ENCODE data around the gene GFRA4.

Gene GFRA4

GRCh38 chr20:3663031-3663701 lies at the start of gene GFRA4:
GFRA4 (minus strand) TSS chr20:3663399; CDS start chr20:3663399, 0 bp downstream.
- no peak for DNase-seq (ENCODE audit: low read depth, low spot score)

- DNase-seq (ENCODE audit: low read depth, low spot score): no peak
Measured at GRCh38 chr20:3712279-3712873, 49.2 kb upstream of the GFRA4 start, which contains the start of gene SIGLEC1. SIGLEC1 (minus strand) TSS chr20:3712600; CDS start chr20:3707128, 5,472 bp downstream.

- no peak for DNase-seq (ENCODE audit: low read depth, low spot score)
Measured at GRCh38 chr20:3711484-3711941, 48.3 kb upstream of the GFRA4 start.

- peak; percentile 23 for DNase-seq (ENCODE audit: low read depth, low spot score)
Measured at GRCh38 chr20:3710703-3711483, 47.7 kb upstream of the GFRA4 start.

- no peak for DNase-seq (ENCODE audit: low read depth, low spot score)
Measured at GRCh38 chr20:3710011-3710466, 46.8 kb upstream of the GFRA4 start.

- DNase-seq (ENCODE audit: low read depth, low spot score): no peak
Measured at GRCh38 chr20:3707508-3707899, 44.3 kb upstream of the GFRA4 start.

- no peak for DNase-seq (ENCODE audit: low read depth, low spot score)
Measured at GRCh38 chr20:3706774-3707507, 43.7 kb upstream of the GFRA4 start.

- no peak for DNase-seq (ENCODE audit: low read depth, low spot score)
Measured at GRCh38 chr20:3705970-3706739, 43.0 kb upstream of the GFRA4 start.

GRCh38 chr20:3705491-3705969 lies 42.3 kb upstream of the GFRA4 start:
- no peak for DNase-seq (ENCODE audit: low read depth, low spot score)

GRCh38 chr20:3704087-3704486 lies 40.9 kb upstream of the GFRA4 start:
- DNase-seq (ENCODE audit: low read depth, low spot score): no peak

- DNase-seq (ENCODE audit: low read depth, low spot score): no peak
Measured at GRCh38 chr20:3702611-3703391, 39.6 kb upstream of the GFRA4 start.

- no peak for DNase-seq (ENCODE audit: low read depth, low spot score)
Measured at GRCh38 chr20:3701061-3701998, 38.1 kb upstream of the GFRA4 start.

GRCh38 chr20:3699037-3699436 lies 35.8 kb upstream of the GFRA4 start:
- no peak for DNase-seq (ENCODE audit: low read depth, low spot score)

- no peak for DNase-seq (ENCODE audit: low read depth, low spot score)
Measured at GRCh38 chr20:3698591-3699001, 35.4 kb upstream of the GFRA4 start.

- no peak for DNase-seq (ENCODE audit: low read depth, low spot score)
Measured at GRCh38 chr20:3697588-3698305, 34.5 kb upstream of the GFRA4 start.

GRCh38 chr20:3696745-3697587 lies 33.8 kb upstream of the GFRA4 start:
- no peak for DNase-seq (ENCODE audit: low read depth, low spot score)

GRCh38 chr20:3696200-3696599 lies 33.0 kb upstream of the GFRA4 start:
- DNase-seq (ENCODE audit: low read depth, low spot score): no peak

All from smooth muscle cell of the brain vasculature (primary cell).